ENCODE measurements around the gene FAM170B.

GRCh38 chr10:49139028-49139845, 5.4 kb upstream of the FAM170B start:
- TF ChIP-seq CTCF (tag by site-specific recombination; IDR thresholded peaks at IDR 0.05) (no peak), ZBTB7A (tag by site-specific recombination; IDR thresholded peaks at IDR 0.05; ENCODE audit: low read depth) (no peak), ZNF223 (tag by site-specific recombination; IDR thresholded peaks at IDR 0.05) (no peak), ZNF768 (tag by site-specific recombination; IDR thresholded peaks at IDR 0.05) (no peak), MEIS1 (CRISPR knock-in tag; IDR thresholded peaks at IDR 0.05; ENCODE audit: borderline replicate concordance) (no peak), ZNF776 (tag by site-specific recombination; IDR thresholded peaks at IDR 0.05; ENCODE audit: borderline replicate concordance) (no peak), ZBTB49 (tag by site-specific recombination; IDR thresholded peaks at IDR 0.05; ENCODE audit: low read depth) (no peak), ZNF24 (tag by site-specific recombination; IDR thresholded peaks at IDR 0.05) (no peak), TCF7L2 (IDR thresholded peaks at IDR 0.05; ENCODE audit: borderline replicate concordance, low read depth, low read length) (no peak), ZNF416 (tag by site-specific recombination; IDR thresholded peaks at IDR 0.05) (no peak)
